ENCODE data around the gene TAF15.

TAF15 gene

DNA sequence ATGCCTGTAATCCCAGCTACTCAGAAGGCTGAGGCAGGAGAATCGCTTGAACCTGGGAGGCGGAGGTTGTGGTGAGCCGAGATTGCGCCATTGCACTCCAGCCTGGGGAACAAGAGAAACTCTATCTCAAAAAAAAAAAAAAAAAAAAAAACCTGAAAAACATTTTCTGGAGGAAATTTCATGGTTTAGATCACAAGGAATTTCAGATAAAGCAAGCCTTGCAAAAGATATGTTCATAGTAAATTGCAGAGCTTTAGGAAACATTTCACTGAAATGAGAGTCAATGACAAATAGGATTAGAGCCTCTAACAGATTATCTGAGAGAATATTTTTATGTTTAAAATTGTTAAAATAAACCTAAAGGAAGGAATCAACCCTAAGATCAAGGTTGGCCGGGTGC is 3.2 kb downstream of the TAF15 start:
- no peak for DNase-seq (ENCODE audit: low read depth)
- TF ChIP-seq, protein P1, sequence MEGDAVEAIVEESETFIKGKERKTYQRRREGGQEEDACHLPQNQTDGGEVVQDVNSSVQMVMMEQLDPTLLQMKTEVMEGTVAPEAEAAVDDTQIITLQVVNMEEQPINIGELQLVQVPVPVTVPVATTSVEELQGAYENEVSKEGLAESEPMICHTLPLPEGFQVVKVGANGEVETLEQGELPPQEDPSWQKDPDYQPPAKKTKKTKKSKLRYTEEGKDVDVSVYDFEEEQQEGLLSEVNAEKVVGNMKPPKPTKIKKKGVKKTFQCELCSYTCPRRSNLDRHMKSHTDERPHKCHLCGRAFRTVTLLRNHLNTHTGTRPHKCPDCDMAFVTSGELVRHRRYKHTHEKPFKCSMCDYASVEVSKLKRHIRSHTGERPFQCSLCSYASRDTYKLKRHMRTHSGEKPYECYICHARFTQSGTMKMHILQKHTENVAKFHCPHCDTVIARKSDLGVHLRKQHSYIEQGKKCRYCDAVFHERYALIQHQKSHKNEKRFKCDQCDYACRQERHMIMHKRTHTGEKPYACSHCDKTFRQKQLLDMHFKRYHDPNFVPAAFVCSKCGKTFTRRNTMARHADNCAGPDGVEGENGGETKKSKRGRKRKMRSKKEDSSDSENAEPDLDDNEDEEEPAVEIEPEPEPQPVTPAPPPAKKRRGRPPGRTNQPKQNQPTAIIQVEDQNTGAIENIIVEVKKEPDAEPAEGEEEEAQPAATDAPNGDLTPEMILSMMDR (conservative IDR thresholded peaks at IDR 0.05; ENCODE audit: control insufficient read depth, insufficient read depth, low read depth, low read length): no peak
- no peak overlapping the region for H3K4me3 ChIP-seq (ENCODE audit: control insufficient read depth, low read depth, low read length)

DNA sequence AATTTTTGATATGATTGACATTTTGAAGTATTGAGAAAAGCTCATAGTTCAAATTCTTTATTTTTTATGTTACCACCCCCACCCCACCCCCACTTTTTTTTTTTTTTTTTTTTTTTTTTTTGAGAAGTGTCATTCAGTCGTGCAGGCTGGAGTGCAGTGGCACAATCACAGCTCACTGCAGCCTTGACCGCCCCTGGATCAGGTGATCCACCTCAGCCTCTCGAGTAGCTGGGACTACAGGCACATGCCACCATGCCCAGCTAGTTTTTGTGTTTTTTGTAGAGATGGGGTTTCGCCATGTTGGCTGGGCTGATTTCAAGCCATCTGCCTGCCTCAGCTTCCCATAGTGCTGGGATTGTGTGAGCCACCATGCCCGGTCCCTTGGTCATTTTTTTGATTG is 7.4 kb downstream of the TAF15 start:
- no peak overlapping the region for H3K4me3 ChIP-seq (ENCODE audit: control insufficient read depth, low read depth, low read length)
- TF ChIP-seq, protein P1 (conservative IDR thresholded peaks at IDR 0.05; ENCODE audit: control insufficient read depth, insufficient read depth, low read depth, low read length): no peak
- DNase-seq (ENCODE audit: low read depth): no peak

DNA sequence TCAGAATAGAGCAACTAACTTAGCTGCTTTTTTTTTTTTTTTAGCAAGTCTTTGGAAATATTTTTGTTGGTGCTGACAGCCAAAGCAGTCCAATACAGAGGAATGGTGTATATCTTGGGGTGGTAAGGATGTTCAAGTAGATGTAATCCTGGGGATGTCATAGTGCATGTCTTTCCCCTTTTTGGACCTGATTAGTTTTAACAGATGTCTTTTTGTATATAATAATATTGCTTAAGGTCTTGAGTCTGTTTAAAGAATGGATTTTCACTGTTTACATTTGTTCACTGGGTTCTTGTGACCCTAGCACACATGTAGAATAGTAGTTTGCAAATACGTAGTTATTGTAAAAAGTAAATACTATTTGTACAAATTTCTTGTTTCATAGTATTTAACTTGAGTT is 7.9 kb downstream of the TAF15 start:
- TF ChIP-seq, protein P1 (conservative IDR thresholded peaks at IDR 0.05; ENCODE audit: control insufficient read depth, insufficient read depth, low read depth, low read length): no peak
- H3K4me3 ChIP-seq (ENCODE audit: control insufficient read depth, low read depth, low read length): no peak overlapping the region
- no peak for DNase-seq (ENCODE audit: low read depth)

DNA sequence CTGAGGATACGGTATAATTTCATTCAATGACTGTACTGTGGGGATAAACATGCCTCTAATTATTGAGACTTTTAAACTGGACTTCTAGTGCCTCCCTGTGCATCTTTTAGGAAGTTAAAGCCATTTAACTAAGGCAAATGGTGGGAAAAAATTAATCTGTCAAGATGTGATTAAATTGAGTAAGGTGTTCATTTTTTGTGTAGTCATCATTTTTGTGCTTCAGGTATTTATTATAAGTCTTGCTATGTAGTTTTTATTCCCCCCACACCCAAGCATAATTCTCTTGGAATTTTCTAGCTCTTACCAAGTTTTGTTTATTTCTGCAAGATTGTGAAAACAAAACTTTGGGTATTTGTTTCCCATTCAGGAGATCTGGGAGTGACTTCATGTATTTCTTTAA is 10.2 kb downstream of the TAF15 start:
- TF ChIP-seq, protein P1 (conservative IDR thresholded peaks at IDR 0.05; ENCODE audit: control insufficient read depth, insufficient read depth, low read depth, low read length): no peak
- H3K4me3 ChIP-seq (ENCODE audit: control insufficient read depth, low read depth, low read length): no peak overlapping the region
- DNase-seq (ENCODE audit: low read depth): no peak

DNA sequence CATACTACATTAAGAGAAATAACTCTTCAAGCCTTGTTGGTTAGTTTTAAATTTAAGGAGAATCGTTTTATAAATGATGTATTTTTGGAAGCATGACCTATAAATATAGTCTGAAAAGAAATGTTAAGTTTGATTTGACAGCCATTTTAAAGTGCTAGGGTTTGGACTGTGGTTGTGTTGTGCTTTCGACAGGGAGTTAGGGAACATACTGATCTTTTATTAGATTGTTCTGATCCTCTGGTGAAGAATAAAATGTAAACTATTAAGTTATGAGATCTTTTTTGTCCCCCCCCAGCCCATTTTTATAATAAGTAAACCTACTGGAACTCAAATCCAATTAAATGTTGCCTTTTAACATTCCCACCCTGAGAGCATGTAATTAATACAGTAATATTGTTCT is 12.0 kb downstream of the TAF15 start:
- TF ChIP-seq, protein P1 (conservative IDR thresholded peaks at IDR 0.05; ENCODE audit: control insufficient read depth, insufficient read depth, low read depth, low read length): no peak

DNA sequence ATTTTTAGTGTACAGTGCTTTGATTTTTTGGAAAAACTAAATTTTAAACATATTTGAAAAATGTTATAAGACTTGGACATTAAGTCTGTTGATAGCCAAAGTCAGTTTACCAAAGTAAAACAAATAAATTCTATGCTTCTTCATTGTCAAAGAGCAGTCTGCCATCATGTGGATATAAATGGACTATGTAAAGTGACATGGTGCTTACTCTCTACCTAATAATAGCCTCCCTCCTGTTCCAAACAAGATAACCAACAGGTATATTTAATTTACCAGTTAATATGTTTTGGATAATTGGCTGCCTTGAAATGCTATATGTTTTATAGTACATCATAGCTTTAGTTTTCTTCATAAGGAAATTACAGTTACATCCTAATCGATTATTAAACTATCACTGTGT is 15.9 kb downstream of the TAF15 start:
- TF ChIP-seq, protein P1 (conservative IDR thresholded peaks at IDR 0.05; ENCODE audit: control insufficient read depth, insufficient read depth, low read depth, low read length): no peak
- no peak overlapping the region for H3K4me3 ChIP-seq (ENCODE audit: control insufficient read depth, low read depth, low read length)
- DNase-seq (ENCODE audit: low read depth): no peak

More for the DNA sequence above, 12.0 kb downstream of the TAF15 start:
- H3K4me3 ChIP-seq (ENCODE audit: control insufficient read depth, low read depth, low read length): no peak overlapping the region
- DNase-seq (ENCODE audit: low read depth): no peak

DNA sequence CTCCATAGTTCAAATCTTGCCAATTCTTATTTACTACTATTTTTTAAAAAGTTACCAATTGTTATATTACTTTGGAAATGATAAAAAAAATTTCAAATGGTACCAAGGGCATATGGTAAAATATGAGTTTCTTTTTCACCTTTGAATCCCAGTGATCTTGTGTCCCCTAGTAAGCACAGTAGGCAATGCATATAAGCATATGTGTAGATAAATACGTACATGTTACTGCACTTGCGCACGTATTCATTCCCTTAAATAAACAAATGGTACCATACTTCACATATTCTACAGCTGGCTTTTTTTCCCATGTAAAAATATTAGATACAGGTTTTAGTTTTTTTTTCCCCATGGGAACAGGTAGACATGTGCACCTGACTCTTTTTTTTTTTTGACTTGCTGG is 31.8 kb downstream of the TAF15 start:
- TF ChIP-seq, protein P1 (conservative IDR thresholded peaks at IDR 0.05; ENCODE audit: control insufficient read depth, insufficient read depth, low read depth, low read length): no peak
- no peak for DNase-seq (ENCODE audit: low read depth)
- H3K4me3 ChIP-seq (ENCODE audit: control insufficient read depth, low read depth, low read length): no peak overlapping the region

All from fibroblast of mammary gland (primary cell).